Right lobe of liver (tissue), 4 donors: Measurements from ENCODE around the gene DCLK3.

ENCODE experiments used
- POLR2A ChIP-seq: fragments of 450-650 bp; IDR thresholded peaks from one replicate; pipeline ENCODE4 v1.6.1; 2017; ENCODE audit warnings: antibody characterized with exemption, mild to moderate bottlenecking
- TF ChIP-seq, protein P1 (sequence below), 4 donors: fragments of 200-600 bp in 3 of 4; fragments of 450-650 bp in 1 of 4; IDR thresholded peaks; one replicate each; pipeline versions ENCODE4 v1.5.1 to v1.8.0; 2016 to 2022; ENCODE audit warnings: antibody characterized with exemption in 4 of 4, mild to moderate bottlenecking in 2 of 4
- donor health status: DM: no; HTN: no; CAD: no.
- donor health status: DM: no; HTN: no; CAD: no.
- donor health status: DM: no; HTN: yes; CAD: no.

DNA sequence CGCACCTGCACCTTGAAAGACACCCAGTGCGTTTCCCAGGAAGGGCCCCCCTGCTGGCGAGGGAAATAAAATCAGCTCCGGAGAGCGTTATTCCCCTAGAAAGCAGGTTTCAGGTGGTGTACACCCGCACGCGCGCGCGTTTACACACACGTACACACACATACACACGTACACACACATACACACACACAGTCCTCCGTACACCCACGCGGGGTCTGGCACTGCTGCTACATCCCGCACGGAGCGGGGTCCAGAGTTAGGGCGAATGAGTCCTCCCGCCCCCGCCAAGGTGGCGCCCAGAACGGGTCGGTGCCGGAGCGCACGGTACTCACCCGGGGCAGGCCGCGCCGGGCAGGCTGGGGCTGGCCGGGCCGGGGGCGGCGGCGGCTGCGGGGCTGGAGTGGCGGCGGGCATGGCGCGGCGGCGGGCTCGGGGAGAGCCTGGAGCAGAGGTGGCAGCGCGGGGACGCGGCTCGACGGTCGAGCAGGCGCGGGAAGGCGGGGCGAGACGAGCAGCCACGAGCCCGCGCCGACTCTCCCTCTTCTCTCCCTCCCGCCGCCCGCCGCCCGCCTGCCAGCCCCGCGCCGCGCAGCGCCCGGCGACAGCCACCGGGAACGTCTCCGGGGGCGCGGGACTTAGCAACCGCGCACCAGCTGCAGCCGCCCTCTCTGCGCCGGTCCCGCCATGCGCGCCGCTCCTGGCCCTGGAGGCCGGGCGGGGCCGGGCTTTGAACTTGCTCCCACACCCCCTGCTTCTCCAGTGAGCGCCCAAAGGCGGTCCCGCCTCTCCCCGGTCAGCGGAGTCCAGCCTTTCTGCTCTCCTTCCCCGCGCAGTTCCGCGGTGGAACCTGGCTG, at the start of gene DCLK3:
- no peak for TF ChIP-seq POLR2A
- TF ChIP-seq, protein P1, sequence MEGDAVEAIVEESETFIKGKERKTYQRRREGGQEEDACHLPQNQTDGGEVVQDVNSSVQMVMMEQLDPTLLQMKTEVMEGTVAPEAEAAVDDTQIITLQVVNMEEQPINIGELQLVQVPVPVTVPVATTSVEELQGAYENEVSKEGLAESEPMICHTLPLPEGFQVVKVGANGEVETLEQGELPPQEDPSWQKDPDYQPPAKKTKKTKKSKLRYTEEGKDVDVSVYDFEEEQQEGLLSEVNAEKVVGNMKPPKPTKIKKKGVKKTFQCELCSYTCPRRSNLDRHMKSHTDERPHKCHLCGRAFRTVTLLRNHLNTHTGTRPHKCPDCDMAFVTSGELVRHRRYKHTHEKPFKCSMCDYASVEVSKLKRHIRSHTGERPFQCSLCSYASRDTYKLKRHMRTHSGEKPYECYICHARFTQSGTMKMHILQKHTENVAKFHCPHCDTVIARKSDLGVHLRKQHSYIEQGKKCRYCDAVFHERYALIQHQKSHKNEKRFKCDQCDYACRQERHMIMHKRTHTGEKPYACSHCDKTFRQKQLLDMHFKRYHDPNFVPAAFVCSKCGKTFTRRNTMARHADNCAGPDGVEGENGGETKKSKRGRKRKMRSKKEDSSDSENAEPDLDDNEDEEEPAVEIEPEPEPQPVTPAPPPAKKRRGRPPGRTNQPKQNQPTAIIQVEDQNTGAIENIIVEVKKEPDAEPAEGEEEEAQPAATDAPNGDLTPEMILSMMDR (IDR thresholded peaks at IDR 0.05): no peak
